ENCODE measurements around the gene CBARP. TPM values are rescaled to one million over a fixed set of nuclear protein-coding genes. Genes with fewer than 3 reads are reported as not detected.

Gene CBARP
- total and polyA plus RNA-seq, 2 of the 13 experiments (the other 11 are each of a cell fraction or from before 2014, with no cell fraction given): 1.2 to 1.4 TPM

DNA sequence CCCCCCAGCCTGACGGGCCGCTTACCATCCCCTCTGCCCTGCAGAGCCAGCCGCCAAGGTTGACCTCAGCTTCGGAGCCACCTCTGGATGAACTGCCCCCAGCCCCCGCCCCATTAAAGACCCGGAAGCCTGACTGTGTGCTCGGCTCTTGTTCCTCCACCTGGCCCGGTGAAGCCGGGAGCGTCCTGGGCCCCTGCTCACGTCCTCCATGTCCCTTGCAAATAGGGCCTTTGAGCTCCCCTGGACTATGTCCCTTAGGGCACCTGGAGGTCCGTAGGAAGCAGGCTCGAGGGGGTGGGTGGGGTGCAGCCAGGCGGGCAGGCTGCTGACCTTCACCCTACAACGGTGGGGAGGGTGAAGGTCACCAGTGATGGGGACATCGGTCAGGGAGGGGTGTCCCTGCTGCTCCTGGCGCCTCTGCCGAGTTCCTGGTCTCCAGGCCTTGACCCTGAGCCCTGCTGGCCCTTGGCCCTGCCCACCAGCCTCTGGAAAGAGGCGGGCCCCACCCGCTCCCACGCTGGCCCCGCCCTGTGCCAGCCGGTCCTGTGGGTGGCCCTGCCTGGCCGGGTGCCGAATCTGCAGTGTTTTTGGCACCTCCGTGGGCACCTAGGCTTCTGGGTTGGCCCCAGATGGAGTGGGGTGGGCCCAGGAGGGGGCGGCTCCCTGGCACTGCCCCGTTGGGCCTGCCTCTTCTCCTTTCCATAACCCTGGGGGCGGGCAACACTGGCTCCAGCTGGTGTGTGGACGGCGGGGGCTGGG lies 7.1 kb upstream of the CBARP start (continued):
- no peak for TF ChIP-seq ZNF333 (CRISPR knock-in tag; IDR thresholded peaks at IDR 0.05; ENCODE audit: borderline replicate concordance)
- no peak for TF ChIP-seq ZNF326 (CRISPR knock-in tag; IDR thresholded peaks at IDR 0.05; ENCODE audit: borderline replicate concordance)
- no peak for TF ChIP-seq ZNF589 (CRISPR knock-in tag; conservative IDR thresholded peaks at IDR 0.05)
- TF ChIP-seq HOXA3 (CRISPR knock-in tag; IDR thresholded peaks at IDR 0.05): peak; percentile 87
- peak; percentile 68; the same call in 1 of the 2 replicates for TF ChIP-seq DMAP1 (CRISPR knock-in tag; IDR thresholded peaks at IDR 0.05)
- TF ChIP-seq ZIK1 (CRISPR knock-in tag; IDR thresholded peaks at IDR 0.05; ENCODE audit: borderline replicate concordance, low read depth): no peak
- no peak for TF ChIP-seq SMARCC2 (IDR thresholded peaks at IDR 0.05)
- TF ChIP-seq SOX5 (CRISPR knock-in tag; IDR thresholded peaks at IDR 0.05; ENCODE audit: borderline replicate concordance): peak; percentile 81
- peak; percentile 77; the same call in 1 of the 2 replicates for TF ChIP-seq MIXL1 (CRISPR knock-in tag; IDR thresholded peaks at IDR 0.05)
- no peak for TF ChIP-seq ZNF274 (CRISPR knock-in tag; IDR thresholded peaks at IDR 0.05)
- TF ChIP-seq, protein P1, sequence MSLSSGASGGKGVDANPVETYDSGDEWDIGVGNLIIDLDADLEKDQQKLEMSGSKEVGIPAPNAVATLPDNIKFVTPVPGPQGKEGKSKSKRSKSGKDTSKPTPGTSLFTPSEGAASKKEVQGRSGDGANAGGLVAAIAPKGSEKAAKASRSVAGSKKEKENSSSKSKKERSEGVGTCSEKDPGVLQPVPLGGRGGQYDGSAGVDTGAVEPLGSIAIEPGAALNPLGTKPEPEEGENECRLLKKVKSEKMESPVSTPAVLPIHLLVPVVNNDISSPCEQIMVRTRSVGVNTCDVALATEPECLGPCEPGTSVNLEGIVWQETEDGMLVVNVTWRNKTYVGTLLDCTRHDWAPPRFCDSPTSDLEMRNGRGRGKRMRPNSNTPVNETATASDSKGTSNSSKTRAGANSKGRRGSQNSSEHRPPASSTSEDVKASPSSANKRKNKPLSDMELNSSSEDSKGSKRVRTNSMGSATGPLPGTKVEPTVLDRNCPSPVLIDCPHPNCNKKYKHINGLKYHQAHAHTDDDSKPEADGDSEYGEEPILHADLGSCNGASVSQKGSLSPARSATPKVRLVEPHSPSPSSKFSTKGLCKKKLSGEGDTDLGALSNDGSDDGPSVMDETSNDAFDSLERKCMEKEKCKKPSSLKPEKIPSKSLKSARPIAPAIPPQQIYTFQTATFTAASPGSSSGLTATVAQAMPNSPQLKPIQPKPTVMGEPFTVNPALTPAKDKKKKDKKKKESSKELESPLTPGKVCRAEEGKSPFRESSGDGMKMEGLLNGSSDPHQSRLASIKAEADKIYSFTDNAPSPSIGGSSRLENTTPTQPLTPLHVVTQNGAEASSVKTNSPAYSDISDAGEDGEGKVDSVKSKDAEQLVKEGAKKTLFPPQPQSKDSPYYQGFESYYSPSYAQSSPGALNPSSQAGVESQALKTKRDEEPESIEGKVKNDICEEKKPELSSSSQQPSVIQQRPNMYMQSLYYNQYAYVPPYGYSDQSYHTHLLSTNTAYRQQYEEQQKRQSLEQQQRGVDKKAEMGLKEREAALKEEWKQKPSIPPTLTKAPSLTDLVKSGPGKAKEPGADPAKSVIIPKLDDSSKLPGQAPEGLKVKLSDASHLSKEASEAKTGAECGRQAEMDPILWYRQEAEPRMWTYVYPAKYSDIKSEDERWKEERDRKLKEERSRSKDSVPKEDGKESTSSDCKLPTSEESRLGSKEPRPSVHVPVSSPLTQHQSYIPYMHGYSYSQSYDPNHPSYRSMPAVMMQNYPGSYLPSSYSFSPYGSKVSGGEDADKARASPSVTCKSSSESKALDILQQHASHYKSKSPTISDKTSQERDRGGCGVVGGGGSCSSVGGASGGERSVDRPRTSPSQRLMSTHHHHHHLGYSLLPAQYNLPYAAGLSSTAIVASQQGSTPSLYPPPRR (CRISPR knock-in tag; IDR thresholded peaks at IDR 0.05; ENCODE audit: borderline replicate concordance): peak; percentile 90; the same call in 1 of the 2 replicates
- TF ChIP-seq ZNF350 (CRISPR knock-in tag; IDR thresholded peaks at IDR 0.05; ENCODE audit: borderline replicate concordance, low read depth): peak; percentile 89; the same call in 1 of the 2 replicates
- 0 out of 2 replicates have a peak, but pooled peaks have one; percentile 61 for TF ChIP-seq ZNF292 (CRISPR knock-in tag; IDR thresholded peaks at IDR 0.05; ENCODE audit: borderline replicate concordance, low read depth)
- TF ChIP-seq, protein P2, sequence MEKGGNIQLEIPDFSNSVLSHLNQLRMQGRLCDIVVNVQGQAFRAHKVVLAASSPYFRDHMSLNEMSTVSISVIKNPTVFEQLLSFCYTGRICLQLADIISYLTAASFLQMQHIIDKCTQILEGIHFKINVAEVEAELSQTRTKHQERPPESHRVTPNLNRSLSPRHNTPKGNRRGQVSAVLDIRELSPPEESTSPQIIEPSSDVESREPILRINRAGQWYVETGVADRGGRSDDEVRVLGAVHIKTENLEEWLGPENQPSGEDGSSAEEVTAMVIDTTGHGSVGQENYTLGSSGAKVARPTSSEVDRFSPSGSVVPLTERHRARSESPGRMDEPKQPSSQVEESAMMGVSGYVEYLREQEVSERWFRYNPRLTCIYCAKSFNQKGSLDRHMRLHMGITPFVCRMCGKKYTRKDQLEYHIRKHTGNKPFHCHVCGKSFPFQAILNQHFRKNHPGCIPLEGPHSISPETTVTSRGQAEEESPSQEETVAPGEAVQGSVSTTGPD (CRISPR knock-in tag; IDR thresholded peaks at IDR 0.05): peak; percentile 25; the same call in 1 of the 2 replicates
- TF ChIP-seq MYNN (CRISPR knock-in tag; IDR thresholded peaks at IDR 0.05; ENCODE audit: low read depth): no peak
- TF ChIP-seq ZNF232 (CRISPR knock-in tag; IDR thresholded peaks at IDR 0.05; ENCODE audit: borderline replicate concordance): peak; percentile 47; the same call in 1 of the 2 replicates
- TF ChIP-seq, protein P3, sequence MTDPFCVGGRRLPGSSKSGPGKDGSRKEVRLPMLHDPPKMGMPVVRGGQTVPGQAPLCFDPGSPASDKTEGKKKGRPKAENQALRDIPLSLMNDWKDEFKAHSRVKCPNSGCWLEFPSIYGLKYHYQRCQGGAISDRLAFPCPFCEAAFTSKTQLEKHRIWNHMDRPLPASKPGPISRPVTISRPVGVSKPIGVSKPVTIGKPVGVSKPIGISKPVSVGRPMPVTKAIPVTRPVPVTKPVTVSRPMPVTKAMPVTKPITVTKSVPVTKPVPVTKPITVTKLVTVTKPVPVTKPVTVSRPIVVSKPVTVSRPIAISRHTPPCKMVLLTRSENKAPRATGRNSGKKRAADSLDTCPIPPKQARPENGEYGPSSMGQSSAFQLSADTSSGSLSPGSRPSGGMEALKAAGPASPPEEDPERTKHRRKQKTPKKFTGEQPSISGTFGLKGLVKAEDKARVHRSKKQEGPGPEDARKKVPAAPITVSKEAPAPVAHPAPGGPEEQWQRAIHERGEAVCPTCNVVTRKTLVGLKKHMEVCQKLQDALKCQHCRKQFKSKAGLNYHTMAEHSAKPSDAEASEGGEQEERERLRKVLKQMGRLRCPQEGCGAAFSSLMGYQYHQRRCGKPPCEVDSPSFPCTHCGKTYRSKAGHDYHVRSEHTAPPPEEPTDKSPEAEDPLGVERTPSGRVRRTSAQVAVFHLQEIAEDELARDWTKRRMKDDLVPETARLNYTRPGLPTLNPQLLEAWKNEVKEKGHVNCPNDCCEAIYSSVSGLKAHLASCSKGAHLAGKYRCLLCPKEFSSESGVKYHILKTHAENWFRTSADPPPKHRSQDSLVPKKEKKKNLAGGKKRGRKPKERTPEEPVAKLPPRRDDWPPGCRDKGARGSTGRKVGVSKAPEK (CRISPR knock-in tag; IDR thresholded peaks at IDR 0.05; ENCODE audit: borderline replicate concordance): no peak
- no peak for TF ChIP-seq MTA3 (CRISPR knock-in tag; IDR thresholded peaks at IDR 0.05)
- TF ChIP-seq SMC3 (IDR thresholded peaks at IDR 0.05; ENCODE audit: low read length): no peak
- TF ChIP-seq SRF (IDR thresholded peaks at IDR 0.05; ENCODE audit: low read depth, low read length): no peak
- TF ChIP-seq BORCS8-MEF2B (CRISPR knock-in tag; IDR thresholded peaks at IDR 0.05): no peak
- TF ChIP-seq ZNF224 (CRISPR knock-in tag; IDR thresholded peaks at IDR 0.05): no peak
